Common myeloid progenitor, CD34-positive (primary cell): ENCODE measurements around the gene MRPS18C. TPM values are rescaled to one million over a fixed set of nuclear protein-coding genes. Genes with fewer than 3 reads are reported as not detected.

Experiments used
- CTCF ChIA-PET: fragments of 350-600 bp; sonication (Branson Sonifier 250); formaldehyde crosslinking; loops from one replicate; lab custom pipeline; 2021; ENCODE audit warnings: antibody characterized with exemption; lab: Charles Lee
- POLR2A ChIA-PET: fragments of 350-600 bp; sonication (Branson Sonifier 250); formaldehyde crosslinking; loops from one replicate; lab custom pipeline; 2021; ENCODE audit warnings: antibody characterized with exemption; lab: Charles Lee
- DNase-seq, 3 donors: peaks; one replicate each; pipeline versions ENCODE4 v3.0.0 to v3.0.0-alpha.2; 2013
- H3K27ac ChIP-seq, 2 experiments: 1 replicate in 1 of 2; 2 replicates in 1 of 2; pipeline ENCODE4 v1.7.0; 2013; ENCODE audit warnings: inconsistent platforms in 2 of 2, low read length in 2 of 2, mild to moderate bottlenecking in 2 of 2, low read depth in 1 of 2, moderate library complexity in 1 of 2; ENCODE audit not compliant: severe bottlenecking in 2 of 2, insufficient read depth in 1 of 2, poor library complexity in 1 of 2
- H3K27me3 ChIP-seq, 5 experiments: replicated peaks in 2 of 5; 1 replicate in 3 of 5; 2 replicates in 2 of 5; pipeline versions ENCODE4 v1.6.1 to v1.7.0; 2013; ENCODE audit warnings: low read length in 4 of 5, mild to moderate bottlenecking in 2 of 5, moderate library complexity in 2 of 5, inconsistent platforms in 1 of 5; ENCODE audit not compliant: insufficient read depth in 5 of 5, control insufficient read depth in 4 of 5
- H3K36me3 ChIP-seq, 4 experiments: 1 replicate in 2 of 4; 2 replicates in 2 of 4; pipeline versions ENCODE4 v1.6.1 to v1.7.0; 2013; ENCODE audit warnings: low read length in 3 of 4, control low read depth in 1 of 4, mild to moderate bottlenecking in 1 of 4; ENCODE audit not compliant: control insufficient read depth in 4 of 4, insufficient read depth in 4 of 4
- H3K4me1 ChIP-seq, 4 experiments: 1 replicate in 3 of 4; 2 replicates in 1 of 4; pipeline versions ENCODE4 v1.6.1 to v1.7.1; 2013; ENCODE audit warnings: low read length in 3 of 4, mild to moderate bottlenecking in 3 of 4, control low read depth in 1 of 4, inconsistent platforms in 1 of 4, moderate library complexity in 1 of 4; ENCODE audit not compliant: control insufficient read depth in 4 of 4, insufficient read depth in 4 of 4; ENCODE audit errors: control extremely low read depth in 1 of 4
- H3K4me3 ChIP-seq, 7 experiments: 1 replicate in 4 of 7; 2 replicates in 3 of 7; pipeline versions ENCODE4 v1.5.1 to v1.7.0; 2013; ENCODE audit warnings: mild to moderate bottlenecking in 7 of 7, low read length in 6 of 7, moderate library complexity in 6 of 7, inconsistent platforms in 2 of 7, low read depth in 2 of 7, control low read depth in 1 of 7; ENCODE audit not compliant: insufficient read depth in 4 of 7, control insufficient read depth in 1 of 7; ENCODE audit errors: extremely low read depth in 1 of 7
- H3K9me3 ChIP-seq, 5 experiments: 1 replicate in 4 of 5; 2 replicates in 1 of 5; pipeline versions ENCODE4 v1.6.1 to v1.7.1; 2013; ENCODE audit warnings: low read length in 4 of 5, mild to moderate bottlenecking in 2 of 5, inconsistent platforms in 1 of 5, low read depth in 1 of 5, moderate library complexity in 1 of 5; ENCODE audit not compliant: control insufficient read depth in 4 of 5, insufficient read depth in 2 of 5; ENCODE audit errors: control extremely low read depth in 1 of 5
- WGBS: methylation state at CpG from one replicate; pipeline ENCODE4 v1.1.5; 2013; ENCODE audit not compliant: insufficient coverage; 5-methylcytosine and 5-hydroxymethylcytosine counted together
- polyA plus RNA-seq: library from polyadenylated mRNA; unstranded; fragments of 120-200 nt; gene quantifications from one replicate; pipeline ENCODE4 v1.2.1, GENCODE V29; 2013

MRPS18C gene
- polyA plus RNA-seq: 33.9 TPM

DNA sequence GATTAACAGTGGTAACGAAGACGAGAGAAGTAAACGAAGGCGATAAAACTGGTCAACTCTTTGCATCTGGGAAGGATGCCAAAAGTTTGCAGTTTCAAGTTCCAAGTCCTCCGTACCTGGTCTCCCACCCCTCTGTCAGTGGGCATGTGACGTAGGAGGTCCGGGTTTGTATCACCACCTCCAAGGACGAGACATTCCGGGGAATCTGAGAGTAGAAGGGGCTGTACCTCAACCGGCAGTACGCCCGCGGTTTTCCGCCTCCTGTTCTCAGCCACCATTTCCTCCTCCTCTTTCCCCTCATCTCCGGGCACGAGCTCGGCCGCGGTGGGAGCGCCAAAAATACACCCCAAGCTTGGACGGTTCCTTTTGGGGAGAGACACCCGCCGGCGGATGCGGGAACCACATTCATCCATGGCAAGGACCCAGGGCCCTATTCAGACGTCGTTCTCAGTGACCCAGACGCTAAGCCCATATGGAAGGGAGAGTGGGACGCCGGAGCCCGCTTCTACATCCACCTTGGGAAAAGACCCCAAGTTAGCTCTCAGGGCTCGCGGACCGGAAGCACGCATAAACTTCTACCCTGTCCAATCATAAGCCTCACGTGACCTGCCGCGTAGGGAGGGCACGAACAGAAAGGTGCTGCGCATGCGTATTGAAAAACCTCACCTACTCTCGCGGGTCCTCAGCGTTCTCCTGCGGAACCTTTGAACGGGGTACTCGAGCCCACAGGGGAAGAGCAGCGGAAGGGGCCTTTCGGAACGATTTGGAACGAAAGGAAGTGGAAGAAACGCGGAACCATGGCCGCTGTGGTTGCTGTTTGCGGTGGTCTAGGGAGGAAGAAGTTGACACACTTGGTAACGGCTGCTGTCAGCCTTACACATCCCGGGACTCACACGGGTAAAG lies at the start of gene MRPS18C, which contains the start of gene HELQ:
TSS of gene MRPS18C (plus strand) at position 778 of the 903 bp plus-strand sequence. CDS start at position 798, 20 bp downstream.
TSS of gene HELQ (minus strand) at position 543 of the 903 bp plus-strand sequence. CDS start at position 413, 130 bp downstream.
- H3K4me1 ChIP-seq: peaks cover 9 to 30% (median 26%) of the 10 kb centered on the region in 4 experiments
- no peaks in the 10 kb centered on the region for H3K9me3 ChIP-seq
- peaks cover 6 to 38% (median 29%) of the 10 kb centered on the region in 4 experiments for H3K36me3 ChIP-seq
- ChIA-PET POLR2A (interaction anchor here (0.6 to 1.2 kb wide), 4 partner anchors 11 to 93 kb away, joined by 3 read pairs; partner anchors contain the start of gene ABRAXAS1), CTCF (interaction anchor here (0.6 to 2.5 kb wide), 5 partner anchors 13 to 172 kb away, joined by 3 to 6 read pairs (median 3); partner anchors contain the start of gene COQ2)
- DNase-seq: peak; percentile 100
- H3K27me3 ChIP-seq: no peaks in the 10 kb centered on the region
- WGBS: under 1% methylated on average over 33 of the region's 58 CpGs
- peak within 1 kb of the TSS; percentile 96 to 98 for H3K27ac ChIP-seq
- peak within 1 kb of the TSS; percentile 74 to 96 (median 93) for H3K4me3 ChIP-seq

DNA sequence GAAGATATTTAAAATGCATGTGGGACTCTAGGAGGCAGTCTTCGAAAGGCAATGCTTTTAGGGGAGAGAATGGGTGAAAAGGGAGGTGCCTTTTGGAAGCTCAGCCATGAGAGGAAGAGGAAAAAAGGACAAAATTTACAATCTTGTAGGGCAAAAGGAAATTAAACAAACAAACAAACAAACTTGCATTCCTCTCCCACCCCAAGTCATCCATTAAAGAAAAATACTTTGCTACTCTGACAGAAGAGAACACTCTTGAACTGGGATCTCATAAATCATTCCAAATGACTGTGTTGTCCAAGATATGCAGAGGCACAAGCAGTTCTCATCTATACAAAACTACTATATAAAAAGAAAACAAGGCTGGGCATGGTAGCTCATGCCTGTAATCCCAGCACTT lies 47.0 kb upstream of the MRPS18C start:
- ChIA-PET POLR2A (no interaction called here), CTCF (interaction anchor here (1.2 to 1.3 kb wide), 2 partner anchors 9 to 20 kb away, joined by 3 read pairs; no protein-coding TSS in a partner anchor)
- Histone ChIP-seq H3K4me3 (no peak overlapping the region), H3K27ac (no peak overlapping the region), H3K36me3 (peaks cover 4 to 45% (median 23%) of the 10 kb centered on the region in 4 experiments), H3K9me3 (no peaks in the 10 kb centered on the region), H3K27me3 (no peaks in the 10 kb centered on the region), H3K4me1 (no peaks in the 10 kb centered on the region)
- WGBS: 100% methylated on average over 1 of the region's 1 CpG
- no peak for DNase-seq

DNA sequence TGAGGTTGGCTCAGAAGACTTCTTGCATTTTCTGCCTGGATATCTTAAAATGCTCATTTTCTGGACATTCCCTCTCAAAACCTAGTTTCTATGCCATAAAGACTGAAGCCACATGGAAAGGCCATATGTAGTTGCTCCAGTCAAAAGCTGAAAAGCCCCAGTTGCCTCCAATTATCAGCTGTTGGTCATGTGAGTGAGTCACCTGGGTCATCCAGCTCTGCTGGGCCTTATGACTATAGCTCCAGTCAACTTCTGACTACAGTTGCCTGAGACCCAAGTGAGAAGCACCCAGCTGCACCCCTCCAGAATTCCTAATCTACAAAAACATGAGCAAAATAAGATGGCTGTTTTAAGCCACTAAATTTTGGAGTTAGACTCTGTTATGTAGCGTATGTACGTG lies 42.2 kb upstream of the MRPS18C start:
- H3K27ac ChIP-seq: no peak overlapping the region
- no peaks in the 10 kb centered on the region for H3K4me1 ChIP-seq
- ChIA-PET POLR2A (no interaction called here), CTCF (interaction anchor here (1.1 to 1.6 kb wide), 2 partner anchors 9 to 21 kb away, joined by 3 to 5 read pairs; no protein-coding TSS in a partner anchor)
- H3K27me3 ChIP-seq: no peaks in the 10 kb centered on the region
- DNase-seq: no peak
- no peaks in the 10 kb centered on the region for H3K9me3 ChIP-seq
- peaks cover 0 to 53% (median 34%) of the 10 kb centered on the region in 4 experiments for H3K36me3 ChIP-seq
- no CpG with 5 or more reads among the region's 2 CpGs for WGBS
- H3K4me3 ChIP-seq: no peak overlapping the region

DNA sequence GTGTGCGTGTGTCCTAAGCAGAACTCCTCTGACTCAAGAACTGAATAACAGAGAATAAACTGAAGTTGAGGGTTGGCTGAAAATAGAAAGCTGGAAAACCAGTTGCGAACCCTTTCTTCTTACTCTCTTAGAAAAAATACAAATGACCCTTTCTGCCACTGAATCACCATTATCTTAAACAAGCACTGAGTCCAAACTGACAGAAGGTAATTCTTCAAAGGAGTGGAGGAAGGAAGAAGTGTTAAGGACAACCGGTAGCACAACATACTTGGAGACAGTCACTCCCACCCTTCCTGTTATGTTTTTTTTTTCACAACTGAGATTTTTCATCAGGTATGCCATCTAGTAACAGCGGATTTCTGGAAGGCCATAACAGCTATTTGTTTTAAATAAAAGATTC lies 38.3 kb upstream of the MRPS18C start:
- Histone ChIP-seq H3K9me3 (no peaks in the 10 kb centered on the region), H3K36me3 (peaks cover 0 to 57% (median 37%) of the 10 kb centered on the region in 4 experiments), H3K27ac (no peak overlapping the region), H3K4me1 (no peaks in the 10 kb centered on the region), H3K4me3 (no peak overlapping the region), H3K27me3 (no peaks in the 10 kb centered on the region)
- no peak for DNase-seq
- CTCF ChIA-PET: interaction anchor here (1.2 kb wide), 1 partner anchor 9 kb away, joined by 3 read pairs; no protein-coding TSS in a partner anchor
- POLR2A ChIA-PET: no interaction called here
- 100% methylated on average over 1 of the region's 4 CpGs for WGBS

DNA sequence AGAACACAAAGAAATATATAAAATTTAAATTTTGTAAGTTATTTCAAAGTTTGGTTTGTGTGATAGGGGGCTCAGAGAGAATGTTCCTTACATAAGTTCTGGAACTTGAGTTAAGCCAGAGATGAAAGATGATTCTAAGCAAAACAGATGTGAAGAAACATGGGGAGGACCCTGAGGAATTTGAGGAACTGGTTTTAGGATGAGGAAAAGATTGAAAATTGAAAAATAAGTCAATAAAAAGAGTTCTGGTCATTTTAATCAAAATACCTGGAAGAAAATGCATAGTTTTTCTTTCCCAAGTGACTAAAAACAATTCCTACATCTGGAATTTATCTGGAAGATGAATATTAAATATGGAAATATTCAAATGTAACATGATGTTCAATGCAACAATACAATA lies 37.6 kb upstream of the MRPS18C start:
- Histone ChIP-seq H3K9me3 (no peaks in the 10 kb centered on the region), H3K4me1 (no peaks in the 10 kb centered on the region), H3K27me3 (no peaks in the 10 kb centered on the region), H3K27ac (no peak overlapping the region), H3K36me3 (peaks cover 0 to 58% (median 34%) of the 10 kb centered on the region in 4 experiments), H3K4me3 (no peak overlapping the region)
- CTCF ChIA-PET: interaction anchor here (1.2 kb wide), 1 partner anchor 10 kb away, joined by 3 read pairs; no protein-coding TSS in a partner anchor
- DNase-seq: no peak
- POLR2A ChIA-PET: no interaction called here

DNA sequence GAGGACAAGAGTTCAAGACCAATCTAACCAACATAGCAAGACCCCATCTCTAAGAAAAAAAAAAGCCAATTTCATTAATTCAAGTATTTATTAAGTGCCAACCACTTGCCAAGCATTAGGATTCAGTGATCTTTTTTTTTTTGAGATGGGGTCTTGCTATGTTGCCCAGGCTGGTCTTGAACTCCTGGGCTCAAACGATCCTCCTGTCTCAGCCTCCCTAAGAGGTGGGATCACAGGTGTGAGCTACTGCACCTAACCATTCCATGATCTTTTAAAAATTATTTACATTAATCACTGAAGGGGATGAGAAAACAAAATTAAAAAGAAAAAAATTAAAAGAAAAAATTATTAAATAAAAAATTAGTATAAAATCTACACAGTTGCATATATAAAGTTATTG lies 24.7 kb upstream of the MRPS18C start:
- no peak overlapping the region for H3K4me3 ChIP-seq
- no peaks in the 10 kb centered on the region for H3K9me3 ChIP-seq
- H3K27me3 ChIP-seq: no peaks in the 10 kb centered on the region
- ChIA-PET CTCF (no interaction called here), POLR2A (no interaction called here)
- peaks cover 0 to under 1% (median 0%) of the 10 kb centered on the region in 4 experiments for H3K4me1 ChIP-seq
- H3K27ac ChIP-seq: no peak overlapping the region
- no peak for DNase-seq
- peaks cover 3 to 18% (median 10%) of the 10 kb centered on the region in 4 experiments for H3K36me3 ChIP-seq
- WGBS: no CpG with 5 or more reads among the region's 1 CpG
